ENCODE results near the gene SEZ6L.

Gene SEZ6L

GRCh38 chr22:26169315-26170111, at the start of gene SEZ6L:
TSS of gene SEZ6L (plus strand) at chr22:26169462. CDS start at chr22:26169670, 208 bp downstream.
- DNase-seq (ENCODE audit: low read depth) = no peak

- DNase-seq (ENCODE audit: low read depth) = no peak
Observed at GRCh38 chr22:26122920-26123468, 46.3 kb upstream of the SEZ6L start.

DNA sequence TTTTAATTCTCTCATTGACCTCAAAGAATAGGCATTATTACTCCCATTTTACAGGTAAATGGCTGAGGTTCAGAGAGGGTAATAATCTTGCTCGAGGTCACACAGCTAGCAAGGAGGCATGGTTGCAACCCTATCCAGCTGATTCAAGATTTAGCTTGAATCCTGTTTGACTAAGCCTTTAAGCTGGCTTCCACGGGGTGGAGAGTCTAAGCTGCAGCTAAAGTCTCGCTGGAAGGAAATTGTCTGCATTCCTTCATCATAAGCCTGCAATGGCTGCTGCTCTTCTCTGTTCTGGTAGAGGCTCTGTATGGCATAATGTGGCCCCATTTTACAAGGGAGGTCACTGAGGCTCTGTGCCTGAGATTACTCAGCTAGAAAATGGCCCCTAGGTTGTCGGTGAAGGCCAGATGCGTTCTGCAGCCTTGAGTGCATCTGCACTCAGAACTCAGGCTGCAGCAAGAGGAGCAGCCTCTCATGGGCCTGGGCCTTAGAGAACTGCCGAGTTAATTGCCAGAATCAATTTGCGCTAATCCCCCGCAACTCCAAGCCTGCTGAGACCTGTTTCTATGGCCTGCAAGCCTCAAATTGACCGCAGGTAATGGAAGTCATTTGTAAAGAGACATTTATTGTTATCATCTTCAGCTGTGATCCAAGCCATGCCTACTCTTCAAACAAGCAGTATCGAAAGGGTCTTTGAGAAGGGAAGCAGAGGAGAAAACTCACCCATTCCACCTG, 44.1 kb upstream of the SEZ6L start:
- no peak for DNase-seq (ENCODE audit: low read depth)

GRCh38 chr22:26127126-26127525, 42.1 kb upstream of the SEZ6L start:
- DNase-seq (ENCODE audit: low read depth) = no peak

GRCh38 chr22:26127556-26127955, 41.7 kb upstream of the SEZ6L start:
- no peak for DNase-seq (ENCODE audit: low read depth)

DNA sequence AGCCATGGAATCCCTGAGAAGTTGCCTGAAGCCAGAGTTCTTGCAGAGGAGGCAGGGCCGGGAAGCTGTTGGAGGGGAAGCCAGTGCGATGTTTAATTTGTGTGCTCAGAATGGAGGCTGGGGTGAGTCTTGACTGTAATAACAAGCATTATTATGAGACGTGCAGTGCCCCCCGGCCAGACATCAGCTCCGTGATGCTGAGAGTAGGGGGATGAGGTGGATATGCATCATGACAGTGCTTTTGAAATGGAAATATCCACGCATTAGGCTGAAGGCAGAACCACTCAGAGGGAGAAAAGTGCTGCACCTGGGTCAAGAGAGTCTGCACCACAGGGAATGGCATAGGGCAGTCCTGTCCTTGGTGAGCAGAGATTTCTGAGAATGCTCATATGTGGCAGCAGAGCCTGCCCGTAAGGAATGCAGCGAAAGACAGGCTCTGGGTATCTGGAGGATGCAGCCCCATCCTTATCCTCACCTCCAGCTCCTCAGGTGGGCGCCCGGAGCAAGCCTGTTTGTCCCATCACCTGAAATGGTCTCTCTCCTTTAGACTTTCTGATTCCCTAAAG, 37.6 kb upstream of the SEZ6L start:
- no peak for DNase-seq (ENCODE audit: low read depth)

GRCh38 chr22:26134654-26135330, 34.5 kb upstream of the SEZ6L start:
- no peak for DNase-seq (ENCODE audit: low read depth)

DNA sequence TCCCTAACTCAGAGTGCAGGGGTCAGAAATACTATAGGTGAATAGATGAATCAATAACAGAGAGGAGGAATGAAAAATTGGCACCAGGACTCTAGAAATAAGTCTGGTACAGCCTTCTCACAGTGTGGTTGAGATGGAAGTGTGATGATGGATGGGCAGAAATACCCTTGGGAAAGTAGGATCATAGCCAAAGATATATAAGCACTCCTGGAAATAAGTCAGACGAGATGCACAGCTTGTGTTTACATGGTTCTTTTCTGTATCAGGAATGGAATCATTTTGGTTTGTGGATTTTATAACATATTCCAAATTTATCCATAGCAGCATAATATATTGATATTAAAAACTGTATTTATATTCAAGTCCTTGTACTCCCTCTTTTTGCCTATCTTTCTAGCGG, 33.5 kb upstream of the SEZ6L start:
- no peak for DNase-seq (ENCODE audit: low read depth)

- DNase-seq (ENCODE audit: low read depth) = no peak
Observed at GRCh38 chr22:26139310-26139709, 30.0 kb upstream of the SEZ6L start.

DNA sequence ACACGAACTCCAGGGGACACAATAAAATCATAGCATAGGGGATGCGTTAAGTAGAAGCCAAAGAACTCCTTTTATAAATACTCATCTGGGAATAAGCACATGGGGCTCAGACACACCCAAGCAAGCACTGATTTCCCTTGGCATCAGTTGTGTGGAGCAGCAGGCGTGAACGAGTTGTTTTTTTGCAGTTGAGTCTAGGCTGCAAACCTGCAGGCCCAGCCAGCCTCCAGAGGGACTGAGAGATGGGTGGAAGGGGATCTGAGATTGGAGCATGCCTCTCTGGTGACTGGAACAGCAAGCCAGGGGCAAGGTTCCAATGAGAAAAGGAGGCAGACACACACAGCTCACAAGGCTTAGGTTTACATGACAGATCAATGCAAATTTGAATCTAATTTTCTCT, 27.4 kb upstream of the SEZ6L start:
- no peak for DNase-seq (ENCODE audit: low read depth)

DNA sequence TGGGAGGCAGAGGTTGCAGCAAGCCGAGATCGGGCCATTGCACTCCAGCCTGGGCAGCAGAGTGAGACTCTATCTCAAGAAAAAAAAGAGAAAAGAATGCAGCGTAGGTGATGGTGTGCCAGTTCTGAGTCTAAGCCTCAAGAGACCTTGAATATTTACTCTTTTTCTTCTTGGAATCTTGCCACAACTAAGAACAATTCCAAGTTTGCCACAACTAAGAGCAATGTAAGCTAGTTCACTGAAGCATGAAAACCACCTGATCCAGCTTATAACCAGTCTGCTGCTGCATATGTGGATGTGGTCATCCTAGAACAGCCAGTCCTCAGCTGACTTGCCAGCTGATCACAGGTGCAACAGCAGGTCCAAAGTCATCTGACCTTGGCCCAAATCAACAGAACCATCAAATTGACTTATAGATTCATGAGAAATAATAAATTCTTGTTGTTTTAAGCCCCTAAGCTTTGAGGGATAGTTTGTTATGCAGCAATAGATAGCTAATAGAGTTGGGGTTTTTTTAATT, 25.4 kb upstream of the SEZ6L start:
- DNase-seq (ENCODE audit: low read depth) = no peak

- no peak for DNase-seq (ENCODE audit: low read depth)
Observed at GRCh38 chr22:26159886-26160285, 9.4 kb upstream of the SEZ6L start.

DNA sequence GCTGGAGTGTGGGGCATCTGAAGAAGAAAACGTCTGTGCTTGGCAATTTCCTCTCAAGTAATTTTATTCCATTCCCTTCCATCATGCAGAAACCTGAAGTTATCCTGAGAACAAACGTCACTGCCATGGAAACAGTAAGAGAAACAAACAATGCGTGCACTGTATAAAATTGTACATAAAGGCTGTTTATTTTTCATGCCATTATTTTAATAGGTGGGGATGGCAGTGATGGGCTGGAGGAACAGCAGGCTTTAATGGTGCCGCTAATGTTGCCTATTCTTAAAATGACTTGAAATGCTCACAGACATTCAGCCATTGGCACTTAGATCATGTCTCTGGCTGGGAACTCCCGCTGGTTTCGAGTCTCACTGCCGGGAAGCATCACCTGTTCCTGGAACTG, 7.5 kb upstream of the SEZ6L start:
- DNase-seq (ENCODE audit: low read depth) = no peak

DNA sequence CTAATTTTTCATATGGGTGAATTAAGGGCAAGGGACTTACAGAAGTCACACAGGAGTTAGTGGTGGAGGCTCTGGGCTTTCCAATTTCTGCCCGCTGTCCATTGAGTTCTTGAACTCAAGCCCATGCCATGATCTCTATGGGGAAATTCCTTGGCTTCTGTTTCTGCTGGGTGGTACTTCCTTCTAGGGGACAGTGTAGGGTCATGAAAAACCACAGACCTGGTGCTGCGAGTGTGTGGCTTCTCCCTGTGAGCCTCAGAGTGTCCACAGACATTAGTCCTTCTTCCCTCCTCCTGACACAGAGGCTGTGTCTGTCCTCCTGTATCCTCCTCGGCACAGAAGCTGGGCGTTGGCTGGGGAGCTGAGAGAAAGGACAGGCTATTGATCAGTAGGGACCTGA, 6.3 kb upstream of the SEZ6L start:
- DNase-seq (ENCODE audit: low read depth) = no peak

DNA sequence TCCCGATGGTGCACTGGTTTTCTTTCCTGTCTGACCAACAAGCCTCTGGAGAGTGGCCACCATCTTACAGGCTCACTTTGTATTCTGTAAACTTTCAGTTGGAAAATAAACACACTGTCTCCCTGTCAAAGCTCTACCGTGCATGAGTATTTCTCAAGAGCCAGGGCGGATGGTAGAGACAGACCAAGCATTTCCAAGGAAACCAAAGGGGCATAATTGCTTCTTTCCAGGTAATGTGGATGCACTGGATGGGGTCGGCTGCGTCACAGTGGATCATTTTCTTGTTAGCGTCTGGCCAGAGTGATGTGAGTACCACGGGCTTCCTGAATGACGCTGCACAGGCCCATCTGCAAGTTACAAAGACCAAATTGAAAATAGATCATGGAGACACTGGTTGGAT, 5.1 kb upstream of the SEZ6L start:
- DNase-seq (ENCODE audit: low read depth) = no peak

DNA sequence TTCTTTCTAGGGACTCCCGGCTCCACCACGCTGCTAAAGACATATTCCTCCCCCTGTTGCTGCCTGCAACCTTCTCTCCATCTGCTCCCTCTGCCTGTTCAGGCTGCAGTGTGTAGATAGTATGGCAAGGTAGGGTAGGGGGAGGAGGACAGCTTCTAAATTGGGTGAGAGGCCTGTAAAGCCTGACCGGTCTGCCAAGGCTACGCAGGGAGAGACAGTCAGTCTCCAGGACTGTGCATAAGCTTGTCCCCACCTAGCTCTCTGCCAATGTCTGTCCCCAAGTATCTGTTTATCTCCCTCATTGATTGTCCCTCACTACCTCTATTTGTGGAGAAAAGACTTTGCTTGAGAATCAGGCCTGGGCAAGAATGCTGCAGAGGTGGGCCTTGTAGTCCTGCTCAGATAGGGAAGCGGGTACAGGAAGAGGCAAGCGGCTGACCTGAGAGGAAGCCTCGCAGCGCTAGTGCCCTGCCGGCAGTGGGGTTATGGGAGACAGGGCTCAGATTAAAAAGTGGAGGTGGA, 871 bp upstream of the SEZ6L start:
- no peak for DNase-seq (ENCODE audit: low read depth)

- DNase-seq (ENCODE audit: low read depth) = no peak
Observed at GRCh38 chr22:26168939-26169314, 335 bp upstream of the SEZ6L start.

GRCh38 chr22:26170112-26170492, 840 bp downstream of the SEZ6L start:
- DNase-seq (ENCODE audit: low read depth) = no peak

DNA sequence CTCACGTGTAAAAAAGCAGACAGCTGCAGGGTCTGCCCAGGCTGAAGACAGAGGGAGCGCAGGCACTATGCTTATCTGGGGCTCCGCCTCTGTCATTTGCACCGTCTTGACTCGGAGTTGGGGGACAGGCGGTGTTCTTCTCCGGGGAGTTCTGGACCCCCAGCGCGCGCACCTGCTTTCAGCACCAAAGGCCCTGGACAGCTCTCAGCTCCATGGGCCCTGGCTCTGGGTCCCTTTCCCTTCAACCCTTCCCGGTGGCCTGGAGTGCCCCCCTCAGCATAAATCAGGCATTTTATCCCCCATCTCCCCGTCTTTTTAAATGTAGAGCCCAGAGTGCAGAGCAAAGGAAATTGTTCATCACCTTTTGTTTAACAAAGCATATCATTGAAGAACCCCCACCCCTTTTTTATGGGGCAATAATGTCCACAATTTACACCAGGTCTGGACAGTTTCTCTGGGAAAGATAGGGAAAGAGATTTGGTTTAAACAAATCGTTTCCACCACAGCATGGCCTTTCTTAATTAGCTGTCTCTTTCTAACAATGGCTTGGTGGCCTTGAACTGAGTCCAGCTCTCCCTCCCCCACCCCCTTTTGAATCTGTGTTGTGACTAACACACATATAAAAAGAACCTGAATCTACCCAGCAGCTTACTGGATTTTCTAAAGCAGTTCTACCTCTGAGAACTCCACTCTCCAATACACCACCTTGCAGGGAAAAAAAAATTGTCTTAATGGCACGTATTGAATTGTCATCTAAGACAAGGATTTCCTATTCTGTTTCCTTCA, 1.7 kb downstream of the SEZ6L start:
- DNase-seq (ENCODE audit: low read depth) = no peak

- DNase-seq (ENCODE audit: low read depth) = peak; percentile 3
Observed at GRCh38 chr22:26172389-26172990, 3.2 kb downstream of the SEZ6L start.

DNA sequence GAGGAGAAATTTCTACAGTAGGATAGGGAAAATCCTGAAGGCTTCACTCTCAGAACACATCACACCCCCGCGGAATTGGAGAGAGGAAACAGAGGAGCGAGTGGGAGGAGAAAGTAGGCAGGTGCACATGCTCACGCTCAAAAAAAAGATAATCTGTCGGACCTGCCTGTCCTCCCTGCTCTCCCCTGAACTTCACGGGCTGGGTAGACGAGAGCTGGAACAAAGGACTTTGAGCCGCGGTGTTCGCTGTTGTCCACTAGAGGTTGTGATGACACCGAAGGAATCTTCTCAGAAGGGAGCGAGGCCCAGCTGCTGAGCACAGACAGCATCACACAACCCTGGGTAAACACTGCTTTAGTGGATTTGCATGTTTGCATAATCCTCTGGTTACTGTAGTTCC, 5.0 kb downstream of the SEZ6L start:
- peak; percentile 3 for DNase-seq (ENCODE audit: low read depth)
